Liver (tissue), 9 donors: ENCODE results near the gene MEGF6. TPM values are rescaled to one million over a fixed set of nuclear protein-coding genes. Genes with fewer than 3 reads are reported as not detected.

Experiments
- DNase-seq: peaks from one replicate; pipeline ENCODE4 v3.0.0-alpha.2; 2017; ENCODE audit warnings: low spot score
- H3K27ac ChIP-seq, 2 donors: one replicate each; pipeline ENCODE4 v1.7.0; 2013; ENCODE audit warnings: inconsistent platforms in 2 of 2, low read length in 2 of 2, control low read depth in 1 of 2, low read depth in 1 of 2, mild to moderate bottlenecking in 1 of 2
- H3K27me3 ChIP-seq, 4 donors: one replicate each; pipeline versions ENCODE4 v1.6.1 to v1.7.0; 2013; ENCODE audit warnings: low read length in 3 of 4, inconsistent platforms in 1 of 4, mild to moderate bottlenecking in 1 of 4, moderate library complexity in 1 of 4; ENCODE audit not compliant: control insufficient read depth in 4 of 4, insufficient read depth in 4 of 4
- H3K36me3 ChIP-seq, 4 donors: one replicate each; pipeline versions ENCODE4 v1.6.1 to v1.7.0; 2013; ENCODE audit warnings: low read length in 3 of 4, mild to moderate bottlenecking in 3 of 4, low read depth in 1 of 4, moderate library complexity in 1 of 4; ENCODE audit not compliant: control insufficient read depth in 4 of 4, insufficient read depth in 3 of 4
- H3K4me1 ChIP-seq, 4 donors: one replicate each; pipeline versions ENCODE4 v1.6.1 to v1.7.0; 2013; ENCODE audit warnings: low read length in 3 of 4, mild to moderate bottlenecking in 3 of 4, moderate library complexity in 1 of 4; ENCODE audit not compliant: control insufficient read depth in 4 of 4, insufficient read depth in 4 of 4
- H3K4me3 ChIP-seq, 3 donors: one replicate each; pipeline versions ENCODE4 v1.6.1 to v1.7.0; 2013; ENCODE audit warnings: low read length in 3 of 3, control low read depth in 1 of 3, low read depth in 1 of 3, mild to moderate bottlenecking in 1 of 3
- H3K9ac ChIP-seq, 2 donors: one replicate each; pipeline ENCODE4 v1.7.0; 2013; ENCODE audit warnings: low read length in 2 of 2, mild to moderate bottlenecking in 2 of 2, moderate library complexity in 2 of 2, control low read depth in 1 of 2, low read depth in 1 of 2
- H3K9me3 ChIP-seq, 4 donors: one replicate each; pipeline versions ENCODE4 v1.6.1 to v1.7.0; 2013; ENCODE audit warnings: low read length in 3 of 4; ENCODE audit not compliant: control insufficient read depth in 4 of 4
- CTCF ChIP-seq: fragments of 150-350 bp; IDR thresholded peaks from 2 replicates; pipeline ENCODE4 v1.5.1; 2017; ENCODE audit warnings: improper control_type of control experiment, low read depth, low read length; ENCODE audit not compliant: missing input control
- EGR1 ChIP-seq, 2 donors: IDR thresholded peaks; 2 replicates each; pipeline ENCODE4 v1.6.1; 2016 to 2018; ENCODE audit warnings: antibody characterized with exemption in 2 of 2, low read depth in 2 of 2
- FOXA1 ChIP-seq: IDR thresholded peaks from 2 replicates; pipeline ENCODE4 v1.6.1; 2016; ENCODE audit warnings: antibody characterized with exemption
- FOXA2 ChIP-seq: IDR thresholded peaks from 2 replicates; pipeline ENCODE4 v1.6.1; 2016; ENCODE audit warnings: antibody characterized with exemption
- HNF4A ChIP-seq, 2 donors: conservative IDR thresholded peaks; 2 replicates each; pipeline ENCODE4 v1.6.1; 2016; ENCODE audit warnings: antibody characterized with exemption in 2 of 2, mild to moderate bottlenecking in 2 of 2
- HNF4G ChIP-seq: IDR thresholded peaks from 2 replicates; pipeline ENCODE4 v1.6.1; 2016; ENCODE audit warnings: antibody characterized with exemption
- JUND ChIP-seq, 2 donors: IDR thresholded peaks; 2 replicates each; pipeline ENCODE4 v1.6.1; 2016; ENCODE audit warnings: antibody characterized with exemption in 2 of 2
- NR2F2 ChIP-seq: IDR thresholded peaks from 2 replicates; pipeline ENCODE4 v1.6.1; 2016; ENCODE audit warnings: antibody characterized with exemption
- RAD21 ChIP-seq, 2 donors: IDR thresholded peaks; 2 replicates each; pipeline ENCODE4 v1.6.1; 2016; ENCODE audit warnings: antibody characterized with exemption in 2 of 2, mild to moderate bottlenecking in 2 of 2
- REST ChIP-seq: IDR thresholded peaks from 2 replicates; pipeline ENCODE4 v1.6.1; 2016; ENCODE audit warnings: antibody characterized with exemption, mild to moderate bottlenecking
- RXRA ChIP-seq, 2 donors: IDR thresholded peaks; 2 replicates each; pipeline ENCODE4 v1.6.1; 2017 to 2018; ENCODE audit warnings: antibody characterized with exemption in 2 of 2, mild to moderate bottlenecking in 1 of 2
- SP1 ChIP-seq: IDR thresholded peaks from 2 replicates; pipeline ENCODE4 v1.6.1; 2018; ENCODE audit warnings: antibody characterized with exemption, mild to moderate bottlenecking
- TAF1 ChIP-seq: conservative IDR thresholded peaks from 2 replicates; pipeline ENCODE4 v1.6.1; 2016; ENCODE audit warnings: antibody characterized with exemption, mild to moderate bottlenecking
- YY1 ChIP-seq: IDR thresholded peaks from 2 replicates; pipeline ENCODE4 v1.6.1; 2016; ENCODE audit warnings: antibody characterized with exemption, mild to moderate bottlenecking
- ZBTB33 ChIP-seq: IDR thresholded peaks from 2 replicates; pipeline ENCODE4 v1.6.1; 2016; ENCODE audit warnings: antibody characterized with exemption
- WGBS: extraction: QIAGEN DNeasy Blood & Tissue Kit; methylation state at CpG from one replicate; pipeline ENCODE4 v1.1.7; 2013; 5-methylcytosine and 5-hydroxymethylcytosine counted together
- polyA plus RNA-seq, 2 donors: library from polyadenylated mRNA; stranded (reverse) in 1 of 2; unstranded in 1 of 2; fragments of 200-250 nt in 1 of 2; fragments of >200 nt in 1 of 2; fragmentation: Nextera tagmentation in 1 of 2; extraction: Ambion mirVana in 1 of 2; gene quantifications; one replicate each; pipeline versions ENCODE4 v1.2.1 to v1.2.3, GENCODE V29; 2013 to 2015
- total RNA-seq, 2 donors: library from RNA; depleted of rRNA; stranded (reverse); fragments of >200 nt; gene quantifications; one replicate each; pipeline ENCODE4 v1.2.3, GENCODE V29; 2014
- TF ChIP-seq, protein P1 (sequence below): IDR thresholded peaks from 2 replicates; pipeline ENCODE4 v1.6.1; 2016; ENCODE audit warnings: antibody characterized with exemption
- TF ChIP-seq, protein P2 (sequence below): IDR thresholded peaks from 2 replicates; pipeline ENCODE4 v1.6.1; 2016; ENCODE audit warnings: antibody characterized with exemption
- donor health status: healthy.
- donor health status: healthy.
- donor health status: healthy.
- donor health status: healthy.
- donor health status: healthy.

Gene MEGF6
- total and polyA plus RNA-seq, 4 donors: 1.3 to 11.0 (median 4.0) TPM

DNA sequence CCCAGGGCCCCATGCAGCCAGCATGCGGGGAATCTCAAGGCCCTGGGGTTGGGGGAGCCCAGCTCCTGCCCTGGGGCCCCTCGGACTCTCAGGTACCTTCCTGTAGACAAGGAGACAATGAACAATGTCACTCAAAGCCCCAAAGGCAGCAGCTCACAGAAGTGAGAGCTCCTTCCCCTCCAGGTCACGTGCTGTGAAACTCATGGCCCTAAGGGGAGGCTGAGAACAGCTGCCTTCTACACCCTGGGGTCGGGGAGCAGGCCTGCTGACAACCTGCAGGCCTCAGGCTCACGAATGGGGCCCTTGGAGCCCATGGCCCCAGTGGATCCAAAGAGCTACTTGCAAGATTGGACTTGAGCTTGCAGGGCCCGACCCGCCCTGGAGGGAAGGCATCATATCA is 3.2 kb downstream of the MEGF6 start:
- H3K36me3 ChIP-seq: peaks cover 0 to 1% (median 0%) of the 10 kb centered on the region in 4 donors
- DNase-seq: no peak
- peaks cover 5 to 8% (median 6%) of the 10 kb centered on the region in 4 donors for H3K4me1 ChIP-seq
- peaks cover 0 to 2% (median 0%) of the 10 kb centered on the region in 4 donors for H3K27me3 ChIP-seq
- 88% methylated on average over 7 of the region's 7 CpGs for WGBS
- H3K9ac ChIP-seq: no peak overlapping the region
- no peak overlapping the region for H3K4me3 ChIP-seq
- no peaks in the 10 kb centered on the region for H3K9me3 ChIP-seq
- TF ChIP-seq RAD21 (IDR thresholded peaks at IDR 0.05) (no peak), FOXA1 (no peak), JUND (IDR thresholded peaks at IDR 0.05) (no peak), SP1 (no peak), NR2F2 (no peak), EGR1 (IDR thresholded peaks at IDR 0.05; ENCODE audit: low read depth in 2 of 2) (no peak), HNF4A (conservative IDR thresholded peaks at IDR 0.05) (no peak), YY1 (no peak), ZBTB33 (no peak), RXRA (IDR thresholded peaks at IDR 0.05) (no peak), TAF1 (no peak), HNF4G (no peak), FOXA2 (no peak), REST (no peak), CTCF (no peak)
- TF ChIP-seq, protein P1, sequence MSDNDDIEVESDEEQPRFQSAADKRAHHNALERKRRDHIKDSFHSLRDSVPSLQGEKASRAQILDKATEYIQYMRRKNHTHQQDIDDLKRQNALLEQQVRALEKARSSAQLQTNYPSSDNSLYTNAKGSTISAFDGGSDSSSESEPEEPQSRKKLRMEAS: no peak
- H3K27ac ChIP-seq: no peak overlapping the region

DNA sequence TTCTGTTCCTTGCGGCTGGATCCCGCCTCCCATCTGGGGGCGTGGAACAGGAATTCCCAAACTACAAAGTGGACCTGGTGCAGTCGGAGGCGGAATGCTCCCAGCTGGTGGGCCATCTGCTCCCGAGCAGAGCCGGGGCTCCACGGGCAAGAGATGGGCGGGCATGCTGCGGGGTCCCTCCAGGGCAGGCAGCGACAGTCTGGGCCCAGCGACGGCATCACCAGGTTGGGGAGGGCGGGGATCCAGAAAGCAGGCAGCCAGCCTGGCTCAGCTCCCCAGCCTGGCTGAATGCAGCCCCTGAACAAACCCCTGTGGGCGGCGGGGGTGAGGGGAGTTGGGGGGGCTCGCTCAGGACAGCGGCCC is 3.6 kb downstream of the MEGF6 start:
- Histone ChIP-seq H3K36me3 (peaks cover 0 to 1% (median 0%) of the 10 kb centered on the region in 4 donors), H3K27me3 (peaks cover 0 to 2% (median 0%) of the 10 kb centered on the region in 4 donors), H3K4me3 (no peak overlapping the region), H3K9me3 (no peaks in the 10 kb centered on the region), H3K27ac (no peak overlapping the region), H3K9ac (no peak overlapping the region), H3K4me1 (peaks cover 5 to 8% (median 6%) of the 10 kb centered on the region in 4 donors)
- WGBS: 87% methylated on average over 18 of the region's 18 CpGs
- DNase-seq: no peak
- TF ChIP-seq, protein P2, sequence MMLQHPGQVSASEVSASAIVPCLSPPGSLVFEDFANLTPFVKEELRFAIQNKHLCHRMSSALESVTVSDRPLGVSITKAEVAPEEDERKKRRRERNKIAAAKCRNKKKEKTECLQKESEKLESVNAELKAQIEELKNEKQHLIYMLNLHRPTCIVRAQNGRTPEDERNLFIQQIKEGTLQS: no peak
- TF ChIP-seq SP1: no peak
- no peak for TF ChIP-seq FOXA1
- no peak for TF ChIP-seq CTCF
- TF ChIP-seq NR2F2: no peak
- no peak for TF ChIP-seq HNF4G
- no peak for TF ChIP-seq ZBTB33
- no peak for TF ChIP-seq HNF4A (conservative IDR thresholded peaks at IDR 0.05)
- no peak for TF ChIP-seq EGR1 (IDR thresholded peaks at IDR 0.05; ENCODE audit: low read depth in 2 of 2)
- no peak for TF ChIP-seq TAF1
